GM12873 (cell line): Measurements from ENCODE around the gene TAS2R42.

ENCODE experiments used
- TF ChIP-seq, protein P1 (sequence below): IDR thresholded peaks from 2 replicates; pipeline ENCODE4 v1.5.1; 2012; ENCODE audit warnings: low read depth, mild to moderate bottlenecking, moderate library complexity, low read length, control low read depth; ENCODE audit not compliant: insufficient read depth; ENCODE audit errors: missing control alignments

TAS2R42 gene

DNA sequence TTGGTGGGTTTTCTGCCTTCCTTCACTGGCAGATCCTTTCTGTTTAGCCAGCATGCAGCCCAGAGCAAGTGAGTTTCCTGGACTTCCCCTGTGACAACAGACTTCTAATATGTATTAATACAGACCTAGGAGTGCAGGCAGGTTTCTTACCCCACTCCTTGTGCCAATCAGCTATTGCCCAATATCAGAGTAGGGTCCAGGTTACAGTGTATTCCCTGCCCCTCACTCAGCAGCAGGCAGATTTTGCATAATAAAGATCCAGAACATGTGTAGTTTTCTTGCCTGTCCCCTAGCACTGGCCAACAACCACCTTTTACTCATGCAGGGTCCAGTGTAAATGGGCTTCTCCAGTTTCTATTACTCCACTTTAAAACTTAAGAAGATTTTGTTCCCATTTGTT, 20.4 kb downstream of the TAS2R42 start:
- TF ChIP-seq, protein P1, sequence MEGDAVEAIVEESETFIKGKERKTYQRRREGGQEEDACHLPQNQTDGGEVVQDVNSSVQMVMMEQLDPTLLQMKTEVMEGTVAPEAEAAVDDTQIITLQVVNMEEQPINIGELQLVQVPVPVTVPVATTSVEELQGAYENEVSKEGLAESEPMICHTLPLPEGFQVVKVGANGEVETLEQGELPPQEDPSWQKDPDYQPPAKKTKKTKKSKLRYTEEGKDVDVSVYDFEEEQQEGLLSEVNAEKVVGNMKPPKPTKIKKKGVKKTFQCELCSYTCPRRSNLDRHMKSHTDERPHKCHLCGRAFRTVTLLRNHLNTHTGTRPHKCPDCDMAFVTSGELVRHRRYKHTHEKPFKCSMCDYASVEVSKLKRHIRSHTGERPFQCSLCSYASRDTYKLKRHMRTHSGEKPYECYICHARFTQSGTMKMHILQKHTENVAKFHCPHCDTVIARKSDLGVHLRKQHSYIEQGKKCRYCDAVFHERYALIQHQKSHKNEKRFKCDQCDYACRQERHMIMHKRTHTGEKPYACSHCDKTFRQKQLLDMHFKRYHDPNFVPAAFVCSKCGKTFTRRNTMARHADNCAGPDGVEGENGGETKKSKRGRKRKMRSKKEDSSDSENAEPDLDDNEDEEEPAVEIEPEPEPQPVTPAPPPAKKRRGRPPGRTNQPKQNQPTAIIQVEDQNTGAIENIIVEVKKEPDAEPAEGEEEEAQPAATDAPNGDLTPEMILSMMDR = no peak

- TF ChIP-seq, protein P1 = no peak
Measured at GRCh38 chr12:11164384-11164783, 22.4 kb downstream of the TAS2R42 start.

DNA sequence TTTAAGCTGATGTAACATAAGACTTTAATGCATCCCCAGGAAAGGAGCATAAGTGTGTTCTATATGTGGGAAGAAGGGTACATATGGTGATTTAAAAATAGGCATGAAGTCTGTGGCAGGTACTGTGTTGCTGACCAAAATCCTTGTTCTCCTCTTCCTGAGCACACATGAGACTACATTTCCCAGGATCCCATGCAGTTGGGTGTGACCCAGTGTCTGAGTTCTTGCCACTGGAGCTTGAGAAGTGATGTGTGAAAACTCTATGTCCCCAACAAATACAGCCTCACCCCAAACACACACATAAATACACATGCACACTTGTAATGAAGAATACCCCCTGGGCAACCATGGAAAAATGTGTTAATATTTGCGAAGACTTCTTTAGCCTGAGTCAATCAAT, 24.2 kb downstream of the TAS2R42 start:
- TF ChIP-seq, protein P1 = no peak

DNA sequence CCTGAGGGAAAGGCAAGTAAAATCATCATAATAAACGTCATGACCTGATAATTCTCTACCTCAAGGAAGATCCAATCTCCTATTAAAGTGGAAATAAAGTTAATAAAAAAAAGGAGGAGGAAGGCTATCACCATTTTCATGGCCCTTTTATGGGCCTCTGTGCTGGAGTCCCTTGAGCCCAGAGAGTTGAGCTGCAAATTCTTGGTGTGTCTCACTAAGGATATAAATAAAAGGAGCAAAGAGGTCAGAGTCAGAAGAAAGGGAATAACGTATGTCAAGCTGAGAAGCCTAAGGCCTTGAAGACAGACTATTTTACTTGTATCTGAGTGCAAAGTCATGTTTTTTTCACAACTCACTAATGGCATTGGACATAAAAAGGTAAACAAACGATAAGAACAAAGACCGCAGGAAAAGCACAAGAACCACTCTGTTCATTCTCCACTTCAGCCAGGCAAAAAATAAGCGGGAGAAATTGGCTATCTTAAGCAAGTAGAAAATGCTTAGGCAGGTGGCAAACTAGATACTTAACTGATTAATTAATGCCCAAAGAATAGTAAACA, 27.8 kb downstream of the TAS2R42 start:
- TF ChIP-seq, protein P1 = no peak

- TF ChIP-seq, protein P1 = no peak
Measured at GRCh38 chr12:11154400-11154925, 32.3 kb downstream of the TAS2R42 start.

DNA sequence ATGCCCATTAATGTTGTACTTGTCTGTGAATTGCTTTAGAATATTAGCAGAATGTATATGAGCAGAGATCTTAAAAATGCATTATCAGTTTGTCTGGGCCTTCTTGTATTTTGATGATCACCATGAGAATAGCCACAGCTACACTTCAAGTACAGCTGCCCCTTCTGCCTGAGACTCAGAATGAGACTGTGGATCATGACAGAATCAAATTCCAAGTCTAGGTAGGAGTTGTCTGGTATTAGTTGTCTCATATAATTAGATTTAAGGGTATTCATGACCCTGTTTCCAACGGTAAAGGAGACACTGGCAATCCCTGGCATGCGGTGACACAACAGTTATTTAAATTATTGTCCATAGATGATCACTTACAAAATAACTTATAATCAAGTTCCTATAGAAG, 34.0 kb downstream of the TAS2R42 start:
- TF ChIP-seq, protein P1 = no peak

DNA sequence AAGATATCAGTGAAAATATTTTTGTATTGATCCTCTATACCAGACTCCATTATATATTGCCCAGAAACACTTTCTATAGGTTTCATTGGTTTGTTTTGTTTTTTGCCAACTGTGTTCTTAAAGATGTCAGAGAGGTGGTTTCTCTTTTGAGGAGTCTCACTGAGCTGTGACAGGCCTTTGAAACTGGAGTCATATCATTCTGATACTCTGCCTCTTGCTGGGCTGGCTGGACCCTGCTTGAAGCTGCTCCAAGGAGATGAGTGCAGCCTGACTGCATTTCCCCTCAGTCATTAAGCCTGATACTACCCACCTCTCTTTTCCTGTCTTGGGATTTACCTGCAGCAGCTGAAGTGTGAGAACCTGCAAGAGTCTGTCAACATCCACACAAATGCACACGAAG, 35.9 kb downstream of the TAS2R42 start:
- TF ChIP-seq, protein P1 = no peak
